HG03159 (cell line): ENCODE results near the gene MYOD1.

Experiments used
- ATAC-seq: cut with Tn5 transposase; IDR thresholded peaks from one replicate; pipeline ENCODE4 v1.9.1; 2021; ENCODE audit warnings: mild to moderate bottlenecking, moderate library complexity; ENCODE audit not compliant: unreplicated experiment

MYOD1 gene

DNA sequence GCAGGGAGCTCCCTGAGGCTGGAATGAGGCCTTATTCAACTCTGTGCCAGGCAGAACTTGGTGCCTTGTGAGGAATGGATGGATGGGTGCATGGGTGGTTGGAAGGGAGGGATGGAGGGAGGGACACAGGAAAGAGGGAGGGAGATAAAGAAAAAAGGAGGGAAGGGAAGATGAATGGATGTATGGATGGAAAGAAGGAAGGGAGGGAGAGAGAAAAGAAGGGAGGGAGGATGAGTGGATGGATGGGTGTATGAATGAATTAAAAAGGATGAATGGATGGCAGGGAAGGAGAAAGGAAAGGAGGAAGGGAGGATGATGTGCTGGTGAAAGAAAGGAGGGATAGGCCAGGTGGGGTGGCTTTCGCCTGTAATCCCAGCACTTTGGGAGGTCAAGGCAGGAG is 49.8 kb downstream of the MYOD1 start:
- no peak for ATAC-seq

GRCh38 chr11:17770048-17770652 is 50.8 kb downstream of the MYOD1 start:
- no peak for ATAC-seq

- ATAC-seq = no peak
Measured at GRCh38 chr11:17770917-17771316, 51.5 kb downstream of the MYOD1 start.

- no peak for ATAC-seq
Measured at GRCh38 chr11:17771415-17771814, 52.0 kb downstream of the MYOD1 start.
